Trophoblast cell (in vitro differentiated cells and primary cell): ENCODE measurements around the gene TSKU.

Experiments used
- DNase-seq, 2 donors: peaks; one replicate each; pipeline ENCODE4 v3.0.0-alpha.2; 2016
- H2AFZ ChIP-seq: 2 replicates; pipeline ENCODE4 v1.6.1; 2013; ENCODE audit warnings: low read length, moderate library complexity, mild to moderate bottlenecking; ENCODE audit not compliant: insufficient read depth, poor library complexity
- H2AK5ac ChIP-seq: 2 replicates; pipeline ENCODE4 v1.6.1; 2013; ENCODE audit warnings: mild to moderate bottlenecking, low read length
- H2BK120ac ChIP-seq: 2 replicates; pipeline ENCODE4 v1.6.1; 2013; ENCODE audit warnings: low read length, mild to moderate bottlenecking, moderate library complexity; ENCODE audit not compliant: insufficient read depth, poor library complexity
- H2BK12ac ChIP-seq: 2 replicates; pipeline ENCODE4 v1.6.1; 2013; ENCODE audit warnings: mild to moderate bottlenecking, low read length, moderate library complexity
- H2BK5ac ChIP-seq: 2 replicates; pipeline ENCODE4 v1.6.1; 2013; ENCODE audit warnings: low read length, low read depth, moderate library complexity, mild to moderate bottlenecking; ENCODE audit not compliant: poor library complexity
- H3K14ac ChIP-seq: 2 replicates; pipeline ENCODE4 v1.6.1; 2013; ENCODE audit warnings: mild to moderate bottlenecking, low read length
- H3K18ac ChIP-seq: 2 replicates; pipeline ENCODE4 v1.6.1; 2013; ENCODE audit warnings: mild to moderate bottlenecking, low read length
- H3K23ac ChIP-seq: 2 replicates; pipeline ENCODE4 v1.6.1; 2013; ENCODE audit warnings: low read length
- H3K27ac ChIP-seq: 2 replicates; pipeline ENCODE4 v1.5.1; 2013; ENCODE audit warnings: low read depth, mild to moderate bottlenecking, inconsistent platforms, low read length, moderate library complexity
- H3K27me3 ChIP-seq: 2 replicates; pipeline ENCODE4 v1.6.1; 2013; ENCODE audit warnings: inconsistent platforms, mild to moderate bottlenecking, low read length, moderate library complexity; ENCODE audit not compliant: insufficient read depth
- H3K36me3 ChIP-seq, 2 experiments: 1 replicate in 1 of 2; 2 replicates in 1 of 2; pipeline ENCODE4 v1.6.1; 2013; ENCODE audit warnings: low read length in 2 of 2, mild to moderate bottlenecking in 2 of 2, moderate library complexity in 1 of 2; ENCODE audit not compliant: insufficient read depth in 2 of 2, control insufficient read depth in 1 of 2
- H3K4ac ChIP-seq: 2 replicates; pipeline ENCODE4 v1.6.1; 2013; ENCODE audit warnings: low read depth, mild to moderate bottlenecking, low read length, moderate library complexity
- H3K4me1 ChIP-seq, 2 experiments: 1 replicate in 1 of 2; 2 replicates in 1 of 2; pipeline ENCODE4 v1.6.1; 2013; ENCODE audit warnings: low read length in 2 of 2, mild to moderate bottlenecking in 2 of 2, moderate library complexity in 1 of 2; ENCODE audit not compliant: insufficient read depth in 2 of 2, control insufficient read depth in 1 of 2
- H3K4me2 ChIP-seq: 2 replicates; pipeline ENCODE4 v1.6.1; 2013; ENCODE audit warnings: inconsistent platforms, mild to moderate bottlenecking, low read length, moderate library complexity
- H3K4me3 ChIP-seq: 2 replicates; pipeline ENCODE4 v1.5.1; 2013; ENCODE audit warnings: mild to moderate bottlenecking, low read depth, low read length, inconsistent platforms
- H3K79me1 ChIP-seq: one replicate; pipeline ENCODE4 v1.6.1; 2013; ENCODE audit warnings: low read length
- H3K79me2 ChIP-seq: 2 replicates; pipeline ENCODE4 v1.6.1; 2013; ENCODE audit warnings: low read length, mild to moderate bottlenecking; ENCODE audit not compliant: control insufficient read depth, insufficient read depth, poor library complexity
- H3K9ac ChIP-seq: 2 replicates; pipeline ENCODE4 v1.6.1; 2013; ENCODE audit warnings: mild to moderate bottlenecking, low read length
- H3K9me3 ChIP-seq: 2 replicates; pipeline ENCODE4 v1.6.1; 2013; ENCODE audit warnings: low read depth, mild to moderate bottlenecking, control low read depth, inconsistent platforms, low read length; ENCODE audit not compliant: insufficient read depth
- H4K12ac ChIP-seq: 2 replicates; pipeline ENCODE4 v1.6.1; 2013; ENCODE audit warnings: low read depth, mild to moderate bottlenecking, low read length, moderate library complexity
- H4K8ac ChIP-seq: 2 replicates; pipeline ENCODE4 v1.6.1; 2013; ENCODE audit warnings: low read depth, mild to moderate bottlenecking, low read length, moderate library complexity
- H4K91ac ChIP-seq: one replicate; pipeline ENCODE4 v1.6.1; 2013; ENCODE audit warnings: low read depth, mild to moderate bottlenecking, low read length, moderate library complexity
- WGBS: extraction: QIAGEN DNeasy Blood & Tissue Kit; methylation state at CpG from one replicate; pipeline ENCODE4 v1.1.7; 2013; ENCODE audit warnings: missing lambda C conversion rate; ENCODE audit not compliant: insufficient read length, insufficient coverage; ENCODE audit errors: extremely low coverage; 5-methylcytosine and 5-hydroxymethylcytosine counted together

TSKU gene

GRCh38 chr11:76837696-76838677 lies 54.8 kb downstream of the TSKU start:
- no peaks in the 10 kb centered on the region for H3K79me2 ChIP-seq

DNA sequence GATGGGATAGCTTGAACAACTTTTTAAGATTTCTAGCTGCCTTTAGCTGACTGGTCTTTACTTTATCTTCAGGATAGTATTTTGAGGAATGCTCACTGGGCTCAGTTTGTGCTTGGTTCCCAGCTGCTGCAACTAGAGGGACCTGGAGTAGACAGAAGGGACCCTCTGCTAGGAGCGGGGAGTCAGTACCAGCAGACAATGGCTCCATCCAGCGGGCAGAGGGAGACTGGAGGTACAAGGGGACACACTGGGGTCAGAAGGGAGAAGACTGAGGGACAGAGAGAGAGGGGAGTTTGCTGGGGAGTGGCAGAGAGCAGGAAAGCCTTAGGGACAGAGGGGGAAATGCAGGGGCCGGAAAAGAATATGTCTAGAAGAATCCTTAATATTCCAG lies 55.5 kb downstream of the TSKU start:
- no peak for DNase-seq
- Histone ChIP-seq H3K4me3 (no peak overlapping the region), H2AFZ (no peak overlapping the region), H4K8ac (no peak overlapping the region), H2BK5ac (no peak overlapping the region), H3K4me2 (no peak overlapping the region), H3K9me3 (no peaks in the 10 kb centered on the region), H3K79me2 (no peaks in the 10 kb centered on the region), H3K27me3 (no peaks in the 10 kb centered on the region), H3K14ac (no peak overlapping the region), H3K9ac (no peak overlapping the region), H4K91ac (no peak overlapping the region), H3K4ac (no peak overlapping the region), H3K27ac (no peak overlapping the region), H3K23ac (no peak overlapping the region), H2BK120ac (no peak overlapping the region), H2AK5ac (no peak overlapping the region), H3K4me1 (peaks cover 4% of the 10 kb centered on the region in 2 experiments), H3K18ac (no peak overlapping the region), H3K36me3 (no peaks in the 10 kb centered on the region), H2BK12ac (no peak overlapping the region), H4K12ac (no peak overlapping the region), H3K79me1 (no peaks in the 10 kb centered on the region)
- no CpG with 5 or more reads among the region's 3 CpGs for WGBS

More at GRCh38 chr11:76837696-76838677, 54.8 kb downstream of the TSKU start:
- no peaks in the 10 kb centered on the region for H3K27me3 ChIP-seq
- H3K4me3 ChIP-seq: no peak overlapping the region
- no peaks in the 10 kb centered on the region for H3K9me3 ChIP-seq
- H3K4me2 ChIP-seq: no peak overlapping the region
- WGBS: no CpG with 5 or more reads among the region's 7 CpGs
- no peak overlapping the region for H2AFZ ChIP-seq
- H3K79me1 ChIP-seq: no peaks in the 10 kb centered on the region
- no peak overlapping the region for H4K12ac ChIP-seq
- H4K8ac ChIP-seq: no peak overlapping the region
- H2AK5ac ChIP-seq: no peak overlapping the region
- H3K4me1 ChIP-seq: peaks cover 4% of the 10 kb centered on the region in 2 experiments
- H3K23ac ChIP-seq: no peak overlapping the region
- no peak overlapping the region for H3K9ac ChIP-seq
- no peak for DNase-seq
- H3K14ac ChIP-seq: no peak overlapping the region
- no peak overlapping the region for H2BK5ac ChIP-seq
- no peak overlapping the region for H3K27ac ChIP-seq
- no peak overlapping the region for H3K18ac ChIP-seq
- no peak overlapping the region for H2BK120ac ChIP-seq
- H2BK12ac ChIP-seq: no peak overlapping the region
- H3K36me3 ChIP-seq: no peaks in the 10 kb centered on the region
- H4K91ac ChIP-seq: no peak overlapping the region
- no peak overlapping the region for H3K4ac ChIP-seq

DNA sequence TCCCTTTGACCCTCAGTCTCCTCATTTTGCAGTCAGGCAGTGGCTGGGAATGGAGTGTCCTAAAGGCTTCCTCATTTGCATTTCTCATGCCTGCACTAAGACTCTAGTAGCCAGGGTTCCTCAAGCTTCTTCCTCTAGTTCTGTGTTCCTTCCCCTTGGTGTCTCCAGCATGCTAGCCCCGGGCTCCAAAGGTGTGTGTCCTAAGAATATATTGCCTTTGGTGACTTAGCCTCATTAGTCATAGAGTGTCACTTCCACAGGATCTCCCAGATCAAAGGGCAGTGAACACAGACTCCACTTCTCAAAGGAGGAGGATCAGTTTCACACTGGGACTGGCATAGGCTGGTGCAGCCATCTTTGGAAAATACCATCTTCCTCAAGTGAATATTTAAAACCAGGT lies 56.2 kb downstream of the TSKU start:
- Histone ChIP-seq H3K4ac (no peak overlapping the region), H3K27me3 (no peaks in the 10 kb centered on the region), H3K23ac (no peak overlapping the region), H3K79me2 (no peaks in the 10 kb centered on the region), H4K8ac (no peak overlapping the region), H3K14ac (no peak overlapping the region), H2AFZ (no peak overlapping the region), H2BK5ac (no peak overlapping the region), H3K18ac (no peak overlapping the region), H3K79me1 (no peaks in the 10 kb centered on the region), H3K4me2 (no peak overlapping the region), H4K12ac (no peak overlapping the region), H4K91ac (no peak overlapping the region), H3K4me3 (no peak overlapping the region), H2BK12ac (no peak overlapping the region), H2BK120ac (no peak overlapping the region), H3K27ac (no peak overlapping the region), H3K9me3 (no peaks in the 10 kb centered on the region), H3K36me3 (no peaks in the 10 kb centered on the region), H3K9ac (no peak overlapping the region), H2AK5ac (no peak overlapping the region), H3K4me1 (peaks cover 4% of the 10 kb centered on the region in 2 experiments)
- no CpG with 5 or more reads among the region's 1 CpG for WGBS
- peak in 1 of 2 donors; percentile 23 for DNase-seq

DNA sequence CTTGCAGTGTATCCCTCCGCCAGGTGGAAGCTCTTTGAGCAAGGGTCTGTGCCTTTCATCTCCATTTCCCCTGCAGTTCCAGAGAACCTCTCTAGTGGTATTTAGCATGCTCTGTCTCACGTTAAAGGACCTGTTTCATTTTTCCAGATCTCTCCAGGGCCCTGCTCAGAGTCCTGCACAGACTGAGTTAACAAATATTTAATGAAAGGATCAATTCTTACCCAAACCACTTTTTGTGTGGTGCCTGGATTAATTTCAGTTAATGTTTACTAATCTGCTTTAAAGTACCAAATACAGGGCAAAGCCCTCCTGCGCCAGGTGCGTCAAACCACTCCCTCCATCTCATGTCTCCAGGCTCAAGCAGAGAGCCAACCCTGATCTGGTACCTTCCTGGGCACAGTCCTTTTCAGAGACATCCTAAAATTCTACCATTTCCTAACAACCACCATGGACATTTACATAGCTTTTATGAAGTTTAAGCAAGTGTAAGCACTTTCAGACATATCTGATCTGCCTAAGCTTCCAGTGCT lies 58.8 kb downstream of the TSKU start:
- Histone ChIP-seq H2AFZ (no peak overlapping the region), H4K8ac (no peak overlapping the region), H3K4ac (no peak overlapping the region), H4K91ac (no peak overlapping the region), H3K79me2 (no peaks in the 10 kb centered on the region), H2AK5ac (no peak overlapping the region), H3K18ac (no peak overlapping the region), H3K4me2 (no peak overlapping the region), H3K27ac (no peak overlapping the region), H2BK120ac (no peak overlapping the region), H3K27me3 (no peaks in the 10 kb centered on the region), H3K4me1 (peaks cover 4% of the 10 kb centered on the region in 2 experiments), H3K9me3 (no peaks in the 10 kb centered on the region), H3K14ac (no peak overlapping the region), H2BK12ac (no peak overlapping the region), H3K79me1 (no peaks in the 10 kb centered on the region), H2BK5ac (no peak overlapping the region), H3K4me3 (no peak overlapping the region), H3K23ac (no peak overlapping the region), H4K12ac (no peak overlapping the region), H3K9ac (no peak overlapping the region), H3K36me3 (no peaks in the 10 kb centered on the region)
- no CpG with 5 or more reads among the region's 4 CpGs for WGBS
- DNase-seq: no peak
